ENCODE data around the gene ARHGAP24. TPM values are rescaled to one million over a fixed set of nuclear protein-coding genes. Genes with fewer than 3 reads are reported as not detected.

The ARHGAP24 gene
- total and polyA plus RNA-seq, 2 donors (not counting 1 experiment from before 2014, with no cell fraction given) = 48.4 to 141 TPM

GRCh38 chr4:85909851-85910250, 434.9 kb downstream of the ARHGAP24 start:
- no peaks in the 10 kb centered on the region for H3K27me3 Mint-ChIP-seq
- no peak for ATAC-seq (ENCODE audit: low read depth)
- H3K4me3 Mint-ChIP-seq = no peak overlapping the region
- H3K4me3 ChIP-seq (ENCODE audit: control extremely low read depth in 1 of 5, extremely low read depth in 1 of 5, insufficient read depth in 1 of 5, low read depth in 2 of 5, low read length in 4 of 5) = no peak overlapping the region
- H3K79me2 ChIP-seq (ENCODE audit: control insufficient read depth, insufficient read depth, low read length) = peaks cover 20% of the 10 kb centered on the region
- 94% methylated on average over 10 of the region's 10 CpGs for WGBS (ENCODE audit: insufficient coverage)
- peaks cover 0 to 4% of the 10 kb centered on the region in 2 experiments for H3K36me3 ChIP-seq (replicated peaks in 1 of 2; ENCODE audit: control extremely low read depth in 1 of 2, control insufficient read depth in 1 of 2, extremely low read depth in 1 of 2, insufficient read depth in 2 of 2, low read length in 1 of 2)
- H2AFZ ChIP-seq (ENCODE audit: insufficient read depth, low read depth, low read length, poor library complexity, severe bottlenecking) = no peak overlapping the region
- no peak overlapping the region for H3K4me2 ChIP-seq (replicated peaks; ENCODE audit: low read depth, low read length, poor library complexity, severe bottlenecking)
- H3K27ac Mint-ChIP-seq = no peak overlapping the region
- no peak overlapping the region for H3K9ac ChIP-seq (ENCODE audit: low read length)
- intact Hi-C loops (cut with micrococcal nuclease) = no loop called here
- peaks cover 0 to 10% of the 10 kb centered on the region in 2 donors for H3K4me1 ChIP-seq (ENCODE audit: control insufficient read depth in 2 of 2, insufficient read depth in 2 of 2, low read length in 2 of 2)
- H3K27me3 ChIP-seq (replicated peaks in 1 of 4; ENCODE audit: control extremely low read depth in 1 of 4, control insufficient read depth in 3 of 4, insufficient read depth in 4 of 4, low read length in 3 of 4) = no peaks in the 10 kb centered on the region
- H3K4me1 Mint-ChIP-seq = peaks cover 11% of the 10 kb centered on the region
- H3K9me3 Mint-ChIP-seq (ENCODE audit: insufficient read depth) = no peaks in the 10 kb centered on the region
- POLR2A ChIA-PET = no interaction called here
- CTCF ChIA-PET = interaction anchor here (1.0 to 1.3 kb wide), 2 partner anchors 59 to 763 kb away, joined by 3 read pairs; no protein-coding TSS in a partner anchor
- TF ChIP-seq CTCF (IDR thresholded peaks at IDR 0.05) (no peak), EZH2 (IDR thresholded peaks at IDR 0.05; ENCODE audit: borderline replicate concordance, insufficient read depth, low read depth, low read length, poor library complexity, severe bottlenecking) (no peak)
- peaks cover 33% of the 10 kb centered on the region for H4K20me1 ChIP-seq (ENCODE audit: control insufficient read depth, insufficient read depth, low read length, poor library complexity, severe bottlenecking)
- DNase-seq = no peak
- H3K27ac ChIP-seq (ENCODE audit: low read length in 2 of 2) = no peak overlapping the region
- H3K9me3 ChIP-seq (ENCODE audit: control extremely low read depth in 1 of 3, control insufficient read depth in 2 of 3, insufficient read depth in 1 of 3, low read length in 2 of 3) = peaks cover 0 to 4% (median 0%) of the 10 kb centered on the region in 3 donors

DNA sequence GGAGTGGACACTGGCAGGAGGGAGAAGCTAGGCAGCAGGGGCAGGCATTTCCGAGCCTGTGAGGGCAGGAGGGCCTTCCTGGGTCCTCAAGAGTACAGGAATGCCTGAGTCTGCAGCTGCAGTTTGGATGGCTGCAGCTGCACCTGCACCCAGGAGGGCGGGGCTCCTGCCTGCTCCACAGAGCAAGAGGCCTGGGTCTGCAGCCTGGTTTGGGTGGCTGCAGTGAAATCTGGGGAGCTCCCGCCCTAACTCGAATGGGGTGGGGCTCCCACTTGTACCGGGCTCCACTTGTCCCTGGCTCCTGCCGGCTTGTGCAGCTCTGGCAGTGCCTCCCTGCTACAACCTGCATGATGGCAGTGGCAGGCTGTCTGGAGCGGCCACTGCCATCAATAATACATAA, 436.0 kb downstream of the ARHGAP24 start:
- H3K9ac ChIP-seq (ENCODE audit: low read length) = no peak overlapping the region
- no peak overlapping the region for H3K27ac Mint-ChIP-seq
- H3K79me2 ChIP-seq (ENCODE audit: control insufficient read depth, insufficient read depth, low read length) = peaks cover 20% of the 10 kb centered on the region
- no peaks in the 10 kb centered on the region for H3K27me3 ChIP-seq (replicated peaks in 1 of 4; ENCODE audit: control extremely low read depth in 1 of 4, control insufficient read depth in 3 of 4, insufficient read depth in 4 of 4, low read length in 3 of 4)
- intact Hi-C loops (cut with micrococcal nuclease) = no loop called here
- peaks cover 0 to 4% (median 0%) of the 10 kb centered on the region in 3 donors for H3K9me3 ChIP-seq (ENCODE audit: control extremely low read depth in 1 of 3, control insufficient read depth in 2 of 3, insufficient read depth in 1 of 3, low read length in 2 of 3)
- no peak overlapping the region for H3K4me2 ChIP-seq (replicated peaks; ENCODE audit: low read depth, low read length, poor library complexity, severe bottlenecking)
- H4K20me1 ChIP-seq (ENCODE audit: control insufficient read depth, insufficient read depth, low read length, poor library complexity, severe bottlenecking) = peaks cover 33% of the 10 kb centered on the region
- ATAC-seq (ENCODE audit: low read depth) (no peak), DNase-seq (no peak)
- H3K4me1 Mint-ChIP-seq = peaks cover 10% of the 10 kb centered on the region
- H3K36me3 ChIP-seq (replicated peaks in 1 of 2; ENCODE audit: control extremely low read depth in 1 of 2, control insufficient read depth in 1 of 2, extremely low read depth in 1 of 2, insufficient read depth in 2 of 2, low read length in 1 of 2) = peaks cover 0 to 4% of the 10 kb centered on the region in 2 experiments
- no peaks in the 10 kb centered on the region for H3K9me3 Mint-ChIP-seq (ENCODE audit: insufficient read depth)
- CTCF ChIA-PET = interaction anchor here (1.3 kb wide), 1 partner anchor 58 kb away, joined by 3 read pairs; no protein-coding TSS in a partner anchor
- H3K27ac ChIP-seq (ENCODE audit: low read length in 2 of 2) = no peak overlapping the region
- POLR2A ChIA-PET = no interaction called here
- peaks cover 0 to 10% of the 10 kb centered on the region in 2 donors for H3K4me1 ChIP-seq (ENCODE audit: control insufficient read depth in 2 of 2, insufficient read depth in 2 of 2, low read length in 2 of 2)
- TF ChIP-seq EZH2 (IDR thresholded peaks at IDR 0.05; ENCODE audit: borderline replicate concordance, insufficient read depth, low read depth, low read length, poor library complexity, severe bottlenecking) = no peak
- no peak for TF ChIP-seq CTCF (IDR thresholded peaks at IDR 0.05)
- WGBS (ENCODE audit: insufficient coverage) = 70% methylated on average over 6 of the region's 7 CpGs
- no peak overlapping the region for H3K4me3 Mint-ChIP-seq
- no peak overlapping the region for H3K4me3 ChIP-seq (ENCODE audit: control extremely low read depth in 1 of 5, extremely low read depth in 1 of 5, insufficient read depth in 1 of 5, low read depth in 2 of 5, low read length in 4 of 5)
- no peak overlapping the region for H2AFZ ChIP-seq (ENCODE audit: insufficient read depth, low read depth, low read length, poor library complexity, severe bottlenecking)
- H3K27me3 Mint-ChIP-seq = no peaks in the 10 kb centered on the region
